Fibroblast of villous mesenchyme (primary cell): ENCODE measurements around the gene CNPPD1. TPM values are rescaled to one million over a fixed set of nuclear protein-coding genes. Genes with fewer than 3 reads are reported as not detected.

Experiments
- DNase-seq: peaks from one replicate; pipeline ENCODE4 v3.0.0-alpha.2; 2010; ENCODE audit warnings: low read depth
- H3K4me3 ChIP-seq: 2 replicates; pipeline ENCODE4 v1.5.1; 2011; ENCODE audit warnings: low read depth, mild to moderate bottlenecking, low read length
- CTCF ChIP-seq: IDR thresholded peaks from 2 replicates; pipeline ENCODE4 v1.5.1; 2012; ENCODE audit warnings: low read depth, mild to moderate bottlenecking, low read length; ENCODE audit not compliant: insufficient read depth
- total RNA-seq: library from RNA; depleted of rRNA; stranded (reverse); fragments of >200 nt; gene quantifications from 2 replicates; pipeline ENCODE4 v1.2.3, GENCODE V29; 2012

The CNPPD1 gene
- total RNA-seq, 1 donor = 17.7 TPM

GRCh38 chr2:219171231-219171651 lies 5.5 kb downstream of the CNPPD1 start:
- no peak overlapping the region for H3K4me3 ChIP-seq
- TF ChIP-seq CTCF = peak; percentile 82
- DNase-seq = peak; percentile 89

- TF ChIP-seq CTCF = no peak
- no peak for DNase-seq
- H3K4me3 ChIP-seq = no peak within 1 kb of the TSS
Measured at GRCh38 chr2:219169930-219170654, 6.6 kb downstream of the CNPPD1 start, which contains the start of gene SLC23A3. Gene SLC23A3, minus strand, starts transcription at chr2:219170029. Its CDS starts 45 bp downstream, at chr2:219169984.

GRCh38 chr2:219168932-219169331 lies 7.8 kb downstream of the CNPPD1 start:
- DNase-seq = no peak
- H3K4me3 ChIP-seq = no peak overlapping the region
- no peak for TF ChIP-seq CTCF

- H3K4me3 ChIP-seq = no peak overlapping the region
- TF ChIP-seq CTCF = no peak
- DNase-seq = no peak
Measured at GRCh38 chr2:219168526-219168925, 8.2 kb downstream of the CNPPD1 start.

- no peak for TF ChIP-seq CTCF
- H3K4me3 ChIP-seq = no peak overlapping the region
- no peak for DNase-seq
Measured at GRCh38 chr2:219167997-219168396, 8.7 kb downstream of the CNPPD1 start.

GRCh38 chr2:219165058-219165911 lies 11.4 kb downstream of the CNPPD1 start:
- H3K4me3 ChIP-seq = no peak overlapping the region
- TF ChIP-seq CTCF = no peak
- DNase-seq = no peak
